WTC11 (cell line): ENCODE results near the gene NEURL4. TPM values are rescaled to one million over a fixed set of nuclear protein-coding genes. Genes with fewer than 3 reads are reported as not detected.

Source experiments
- ATAC-seq: fragments of 200-7000 bp; cut with Tn5 transposase; 2 replicates; pipeline ENCODE4 v1.10.0; 2021; ENCODE audit warnings: mild to moderate bottlenecking, moderate library complexity
- Bru-seq: library from RNA; stranded (reverse); fragments of 400-500 nt; gene quantifications from one replicate; lab custom pipeline; 2021; lab: Mats Ljungman, UMichigan
- CTCF ChIA-PET: fragments of 300-600 bp; sonication (Branson Sonifier 250); formaldehyde crosslinking; loops from one replicate; lab custom pipeline; 2021; ENCODE audit warnings: antibody characterized with exemption; lab: Charles Lee
- POLR2A ChIA-PET: fragments of 350-600 bp; sonication (Branson Sonifier 250); formaldehyde crosslinking; loops from one replicate; lab custom pipeline; 2021; ENCODE audit warnings: antibody characterized with exemption; lab: Charles Lee
- DNase-seq: peaks from one replicate; pipeline ENCODE4 v3.0.0; 2021; ENCODE audit warnings: low spot score
- H3K27ac Mint-ChIP-seq: 2 replicates; pipeline ENCODE4 v1.8.0; 2021; ENCODE audit warnings: mixed read lengths
- H3K27me3 Mint-ChIP-seq: 2 replicates; pipeline ENCODE4 v1.8.0; 2021; ENCODE audit warnings: low read depth, mild to moderate bottlenecking, moderate library complexity, mixed read lengths
- H3K36me3 Mint-ChIP-seq: 2 replicates; pipeline ENCODE4 v1.8.0; 2021; ENCODE audit warnings: mixed read lengths
- H3K4me1 Mint-ChIP-seq: 2 replicates; pipeline ENCODE4 v1.8.0; 2022; ENCODE audit warnings: mixed read lengths
- H3K4me3 Mint-ChIP-seq: 2 replicates; pipeline ENCODE4 v1.8.0; 2021; ENCODE audit warnings: mild to moderate bottlenecking, moderate library complexity, mixed read lengths
- H3K9me3 Mint-ChIP-seq: 2 replicates; pipeline ENCODE4 v1.8.0; 2021; ENCODE audit warnings: mixed read lengths
- CREB1 ChIP-seq: sonication (generic); formaldehyde crosslinking; IDR thresholded peaks from 2 replicates; pipeline ENCODE4 v1.8.0; 2023; ENCODE audit warnings: mild to moderate bottlenecking, missing genetic modification reagents
- FOXK1 ChIP-seq: sonication (generic); formaldehyde crosslinking; IDR thresholded peaks from 2 replicates; pipeline ENCODE4 v1.8.0; 2022; ENCODE audit warnings: mild to moderate bottlenecking, moderate library complexity, missing genetic modification reagents
- IRF2 ChIP-seq: sonication (generic); formaldehyde crosslinking; IDR thresholded peaks from 2 replicates; pipeline ENCODE4 v1.8.0; 2022; ENCODE audit warnings: low read depth, missing genetic modification reagents, borderline replicate concordance
- JAZF1 ChIP-seq: fragments of 250-450 bp; sonication (Bioruptor Pico); IDR thresholded peaks from 2 replicates; pipeline ENCODE4 v1.9.0; 2021; ENCODE audit warnings: moderate library complexity, mild to moderate bottlenecking, inconsistent platforms
- NFE2L1 ChIP-seq: sonication (generic); formaldehyde crosslinking; IDR thresholded peaks from 2 replicates; pipeline ENCODE4 v1.8.1; 2023; ENCODE audit warnings: missing genetic modification reagents
- NFYB ChIP-seq: sonication (generic); formaldehyde crosslinking; conservative IDR thresholded peaks from 2 replicates; pipeline ENCODE4 v1.8.0; 2022; ENCODE audit warnings: low read depth, missing genetic modification reagents
- NR2C2 ChIP-seq: sonication (generic); formaldehyde crosslinking; IDR thresholded peaks from 2 replicates; pipeline ENCODE4 v1.8.0; 2022; ENCODE audit warnings: mild to moderate bottlenecking, missing genetic modification reagents
- NR3C1 ChIP-seq: sonication (generic); formaldehyde crosslinking; conservative IDR thresholded peaks from 2 replicates; pipeline ENCODE4 v1.8.1; 2023; ENCODE audit warnings: low read depth, mild to moderate bottlenecking, missing genetic modification reagents
- SMAD3 ChIP-seq: sonication (generic); formaldehyde crosslinking; IDR thresholded peaks from 2 replicates; pipeline ENCODE4 v1.8.0; 2022; ENCODE audit warnings: missing genetic modification reagents, mild to moderate bottlenecking, borderline replicate concordance
- SP1 ChIP-seq: sonication (generic); formaldehyde crosslinking; conservative IDR thresholded peaks from 2 replicates; pipeline ENCODE4 v1.8.1; 2022; ENCODE audit warnings: missing genetic modification reagents
- TEAD4 ChIP-seq: sonication (generic); formaldehyde crosslinking; IDR thresholded peaks from 2 replicates; pipeline ENCODE4 v1.8.0; 2022; ENCODE audit warnings: mild to moderate bottlenecking, missing genetic modification reagents
- ZNF416 ChIP-seq: fragments of 250-450 bp; sonication (Bioruptor Pico); IDR thresholded peaks from 2 replicates; pipeline ENCODE4 v1.9.0; 2021; ENCODE audit warnings: mild to moderate bottlenecking, inconsistent platforms
- ZNF423 ChIP-seq: fragments of 250-450 bp; sonication (Bioruptor Pico); IDR thresholded peaks from 2 replicates; pipeline ENCODE4 v2.1.2; 2022; ENCODE audit warnings: mild to moderate bottlenecking, moderate library complexity
- long read RNA-seq, 3 experiments: library from RNA in 1 of 3; library from capped mRNA in 1 of 3; library from polyadenylated mRNA in 1 of 3; unstranded in 2 of 3; stranded (forward) in 1 of 3; transcript quantifications; one replicate each; pipeline ENCODE4 v2.0.0, GENCODE V29; 2021
- total RNA-seq: library from RNA; stranded (reverse); gene quantifications from 3 replicates; pipeline ENCODE4 v1.2.3, GENCODE V29; 2021
- TF ChIP-seq, protein P1 (sequence below): sonication (generic); formaldehyde crosslinking; IDR thresholded peaks from 2 replicates; pipeline ENCODE4 v1.8.1; 2022; ENCODE audit warnings: missing genetic modification reagents, borderline replicate concordance
- TF ChIP-seq, protein P2 (sequence below): sonication (generic); formaldehyde crosslinking; IDR thresholded peaks from 2 replicates; pipeline ENCODE4 v1.8.0; 2023; ENCODE audit warnings: missing genetic modification reagents, mild to moderate bottlenecking, borderline replicate concordance
- TF ChIP-seq, protein P3 (sequence below): fragments of 250-450 bp; sonication (Bioruptor Pico); IDR thresholded peaks from 2 replicates; pipeline ENCODE4 v1.9.0; 2021; ENCODE audit warnings: mild to moderate bottlenecking
- TF ChIP-seq, protein P4 (sequence below): sonication (generic); formaldehyde crosslinking; IDR thresholded peaks from 2 replicates; pipeline ENCODE4 v1.8.0; 2023; ENCODE audit warnings: missing genetic modification reagents
- TF ChIP-seq, protein P5 (sequence below): sonication (generic); formaldehyde crosslinking; IDR thresholded peaks from 2 replicates; pipeline ENCODE4 v1.8.1; 2023; ENCODE audit warnings: mild to moderate bottlenecking, missing genetic modification reagents
- TF ChIP-seq, protein P6 (sequence below): fragments of 250-450 bp; sonication (Bioruptor Pico); IDR thresholded peaks from 2 replicates; pipeline ENCODE4 v1.8.0; 2021; ENCODE audit warnings: mild to moderate bottlenecking

Gene NEURL4
- total RNA-seq (44.3 to 64.4 TPM (median 50.2 TPM) in 3 replicates), Bru-seq, nascent RNA (percentile 59 among the genes with signal in this experiment)
- long read RNA-seq, experiment 1, full-length matches to known transcripts = 17 of 71 reads
- long read RNA-seq, experiment 1, partial matches to known transcripts = 26 of 71 reads
- long read RNA-seq, experiment 1, other reads (novel, unspliced or antisense) = 28 of 71 reads
- long read RNA-seq, experiment 2, full-length matches to known transcripts = 3 of 33 reads
- long read RNA-seq, experiment 2, partial matches to known transcripts = 12 of 33 reads
- long read RNA-seq, experiment 2, other reads (novel, unspliced or antisense) = 18 of 33 reads
- long read RNA-seq, experiment 3, partial matches to known transcripts = 1 of 1 reads
- long read RNA-seq, experiment 3, other reads (novel, unspliced or antisense) = 0 of 1 reads

DNA sequence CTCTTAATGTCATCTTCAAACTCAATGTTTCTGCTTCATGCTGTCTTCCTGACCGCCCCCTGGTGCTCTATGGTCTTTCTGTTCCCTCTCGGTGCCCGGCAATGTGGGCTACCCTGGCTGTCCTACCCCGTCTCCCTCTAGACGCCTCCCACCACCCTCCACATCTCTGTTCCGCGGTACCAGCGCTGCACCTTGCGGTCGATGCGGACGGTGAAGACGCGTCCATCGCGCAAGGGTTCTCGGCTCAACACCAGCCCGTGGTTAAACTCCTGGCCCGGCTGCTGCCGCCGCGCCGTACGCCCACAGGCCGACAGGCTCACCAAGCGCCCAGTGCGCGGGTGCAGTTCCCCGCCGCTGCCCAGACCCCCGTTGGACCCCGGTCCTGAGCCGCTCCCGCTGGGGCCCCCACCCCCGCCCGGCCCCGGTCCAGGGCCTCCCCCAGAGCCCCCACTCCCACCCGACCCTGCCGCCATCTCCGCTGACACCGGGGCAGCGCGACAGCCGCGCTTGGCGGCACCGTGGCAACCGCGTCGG lies at the start of gene NEURL4:
Gene NEURL4, minus strand, starts transcription at position 496 of the 534 bp plus-strand sequence. Its CDS starts 23 bp downstream, at position 473.
- TF ChIP-seq NR2C2 (no peak), FOXK1 (CRISPR knock-in tag) (no peak), NR3C1 (CRISPR knock-in tag) (0 out of 2 replicates have a peak, but pooled peaks have one; percentile 11), SMAD3 (CRISPR knock-in tag) (0 out of 2 replicates have a peak, but pooled peaks have one; percentile 12), TEAD4 (CRISPR knock-in tag) (no peak), NFE2L1 (CRISPR knock-in tag) (no peak), ZNF416 (CRISPR knock-in tag) (no peak), NFYB (no peak), ZNF423 (no peak), JAZF1 (CRISPR knock-in tag) (no peak)
- TF ChIP-seq, protein P1, sequence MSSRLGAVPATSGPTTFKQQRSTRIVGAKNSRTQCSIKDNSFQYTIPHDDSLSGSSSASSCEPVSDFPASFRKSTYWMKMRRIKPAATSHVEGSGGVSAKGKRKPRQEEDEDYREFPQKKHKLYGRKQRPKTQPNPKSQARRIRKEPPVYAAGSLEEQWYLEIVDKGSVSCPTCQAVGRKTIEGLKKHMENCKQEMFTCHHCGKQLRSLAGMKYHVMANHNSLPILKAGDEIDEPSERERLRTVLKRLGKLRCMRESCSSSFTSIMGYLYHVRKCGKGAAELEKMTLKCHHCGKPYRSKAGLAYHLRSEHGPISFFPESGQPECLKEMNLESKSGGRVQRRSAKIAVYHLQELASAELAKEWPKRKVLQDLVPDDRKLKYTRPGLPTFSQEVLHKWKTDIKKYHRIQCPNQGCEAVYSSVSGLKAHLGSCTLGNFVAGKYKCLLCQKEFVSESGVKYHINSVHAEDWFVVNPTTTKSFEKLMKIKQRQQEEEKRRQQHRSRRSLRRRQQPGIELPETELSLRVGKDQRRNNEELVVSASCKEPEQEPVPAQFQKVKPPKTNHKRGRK = no peak
- TF ChIP-seq, protein P2, sequence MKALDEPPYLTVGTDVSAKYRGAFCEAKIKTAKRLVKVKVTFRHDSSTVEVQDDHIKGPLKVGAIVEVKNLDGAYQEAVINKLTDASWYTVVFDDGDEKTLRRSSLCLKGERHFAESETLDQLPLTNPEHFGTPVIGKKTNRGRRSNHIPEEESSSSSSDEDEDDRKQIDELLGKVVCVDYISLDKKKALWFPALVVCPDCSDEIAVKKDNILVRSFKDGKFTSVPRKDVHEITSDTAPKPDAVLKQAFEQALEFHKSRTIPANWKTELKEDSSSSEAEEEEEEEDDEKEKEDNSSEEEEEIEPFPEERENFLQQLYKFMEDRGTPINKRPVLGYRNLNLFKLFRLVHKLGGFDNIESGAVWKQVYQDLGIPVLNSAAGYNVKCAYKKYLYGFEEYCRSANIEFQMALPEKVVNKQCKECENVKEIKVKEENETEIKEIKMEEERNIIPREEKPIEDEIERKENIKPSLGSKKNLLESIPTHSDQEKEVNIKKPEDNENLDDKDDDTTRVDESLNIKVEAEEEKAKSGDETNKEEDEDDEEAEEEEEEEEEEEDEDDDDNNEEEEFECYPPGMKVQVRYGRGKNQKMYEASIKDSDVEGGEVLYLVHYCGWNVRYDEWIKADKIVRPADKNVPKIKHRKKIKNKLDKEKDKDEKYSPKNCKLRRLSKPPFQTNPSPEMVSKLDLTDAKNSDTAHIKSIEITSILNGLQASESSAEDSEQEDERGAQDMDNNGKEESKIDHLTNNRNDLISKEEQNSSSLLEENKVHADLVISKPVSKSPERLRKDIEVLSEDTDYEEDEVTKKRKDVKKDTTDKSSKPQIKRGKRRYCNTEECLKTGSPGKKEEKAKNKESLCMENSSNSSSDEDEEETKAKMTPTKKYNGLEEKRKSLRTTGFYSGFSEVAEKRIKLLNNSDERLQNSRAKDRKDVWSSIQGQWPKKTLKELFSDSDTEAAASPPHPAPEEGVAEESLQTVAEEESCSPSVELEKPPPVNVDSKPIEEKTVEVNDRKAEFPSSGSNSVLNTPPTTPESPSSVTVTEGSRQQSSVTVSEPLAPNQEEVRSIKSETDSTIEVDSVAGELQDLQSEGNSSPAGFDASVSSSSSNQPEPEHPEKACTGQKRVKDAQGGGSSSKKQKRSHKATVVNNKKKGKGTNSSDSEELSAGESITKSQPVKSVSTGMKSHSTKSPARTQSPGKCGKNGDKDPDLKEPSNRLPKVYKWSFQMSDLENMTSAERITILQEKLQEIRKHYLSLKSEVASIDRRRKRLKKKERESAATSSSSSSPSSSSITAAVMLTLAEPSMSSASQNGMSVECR (CRISPR knock-in tag) = no peak
- TF ChIP-seq, protein P3, sequence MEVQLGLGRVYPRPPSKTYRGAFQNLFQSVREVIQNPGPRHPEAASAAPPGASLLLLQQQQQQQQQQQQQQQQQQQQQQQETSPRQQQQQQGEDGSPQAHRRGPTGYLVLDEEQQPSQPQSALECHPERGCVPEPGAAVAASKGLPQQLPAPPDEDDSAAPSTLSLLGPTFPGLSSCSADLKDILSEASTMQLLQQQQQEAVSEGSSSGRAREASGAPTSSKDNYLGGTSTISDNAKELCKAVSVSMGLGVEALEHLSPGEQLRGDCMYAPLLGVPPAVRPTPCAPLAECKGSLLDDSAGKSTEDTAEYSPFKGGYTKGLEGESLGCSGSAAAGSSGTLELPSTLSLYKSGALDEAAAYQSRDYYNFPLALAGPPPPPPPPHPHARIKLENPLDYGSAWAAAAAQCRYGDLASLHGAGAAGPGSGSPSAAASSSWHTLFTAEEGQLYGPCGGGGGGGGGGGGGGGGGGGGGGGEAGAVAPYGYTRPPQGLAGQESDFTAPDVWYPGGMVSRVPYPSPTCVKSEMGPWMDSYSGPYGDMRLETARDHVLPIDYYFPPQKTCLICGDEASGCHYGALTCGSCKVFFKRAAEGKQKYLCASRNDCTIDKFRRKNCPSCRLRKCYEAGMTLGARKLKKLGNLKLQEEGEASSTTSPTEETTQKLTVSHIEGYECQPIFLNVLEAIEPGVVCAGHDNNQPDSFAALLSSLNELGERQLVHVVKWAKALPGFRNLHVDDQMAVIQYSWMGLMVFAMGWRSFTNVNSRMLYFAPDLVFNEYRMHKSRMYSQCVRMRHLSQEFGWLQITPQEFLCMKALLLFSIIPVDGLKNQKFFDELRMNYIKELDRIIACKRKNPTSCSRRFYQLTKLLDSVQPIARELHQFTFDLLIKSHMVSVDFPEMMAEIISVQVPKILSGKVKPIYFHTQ (CRISPR knock-in tag) = no peak
- TF ChIP-seq, protein P4, sequence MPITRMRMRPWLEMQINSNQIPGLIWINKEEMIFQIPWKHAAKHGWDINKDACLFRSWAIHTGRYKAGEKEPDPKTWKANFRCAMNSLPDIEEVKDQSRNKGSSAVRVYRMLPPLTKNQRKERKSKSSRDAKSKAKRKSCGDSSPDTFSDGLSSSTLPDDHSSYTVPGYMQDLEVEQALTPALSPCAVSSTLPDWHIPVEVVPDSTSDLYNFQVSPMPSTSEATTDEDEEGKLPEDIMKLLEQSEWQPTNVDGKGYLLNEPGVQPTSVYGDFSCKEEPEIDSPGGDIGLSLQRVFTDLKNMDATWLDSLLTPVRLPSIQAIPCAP (CRISPR knock-in tag) = no peak
- TF ChIP-seq, all 79 proteins: peak for 2
- DNase-seq (peak; percentile 38), ATAC-seq (peak; percentile 2)
- CTCF ChIA-PET = interaction anchor here (0.6 to 2.2 kb wide), 23 partner anchors 14 to 590 kb away, joined by 3 to 27 read pairs (median 5); partner anchors contain the start of genes GABARAP, GPS2, PLSCR3 and SLC2A4
- Mint-ChIP-seq H3K4me3 (peak within 1 kb of the TSS; percentile 93), H3K27ac (peak within 1 kb of the TSS; percentile 100), H3K27me3 (no peaks in the 10 kb centered on the region), H3K36me3 (peaks cover 12% of the 10 kb centered on the region), H3K9me3 (no peaks in the 10 kb centered on the region), H3K4me1 (peaks cover 24% of the 10 kb centered on the region)
- POLR2A ChIA-PET = interaction anchor here (0.8 to 2.0 kb wide), 14 partner anchors 8 to 358 kb away, joined by 3 to 21 read pairs (median 4); partner anchors contain the start of genes GPS2, MPDU1, PHF23 and TMEM102

DNA sequence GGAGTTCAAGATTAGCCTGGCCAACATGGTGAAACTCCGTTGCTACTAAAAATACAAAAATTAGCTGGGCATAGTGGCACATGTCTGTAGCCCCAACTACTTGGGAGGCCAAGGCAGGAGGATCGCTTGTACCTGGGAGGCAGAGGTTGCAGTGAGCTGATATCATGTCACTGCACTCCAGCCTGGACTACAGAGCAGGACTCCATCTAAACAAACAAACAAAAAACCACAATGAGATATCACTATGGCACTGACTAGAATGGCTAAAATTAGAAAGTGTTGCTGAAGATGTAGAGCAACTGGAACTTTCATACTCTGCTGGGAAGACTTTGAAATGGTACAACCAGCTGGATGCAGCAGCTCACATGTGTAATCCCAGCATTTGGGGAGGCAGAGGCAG lies 45.2 kb upstream of the NEURL4 start:
- no peaks in the 10 kb centered on the region; the same call in 1 of the 2 replicates for H3K36me3 Mint-ChIP-seq
- ChIA-PET CTCF (no interaction called here), POLR2A (no interaction called here)
- peaks cover 5% of the 10 kb centered on the region for H3K9me3 Mint-ChIP-seq
- H3K4me1 Mint-ChIP-seq = peaks cover 5% of the 10 kb centered on the region
- H3K4me3 Mint-ChIP-seq = no peak overlapping the region
- H3K27ac Mint-ChIP-seq = no peak overlapping the region
- no peak for DNase-seq
- ATAC-seq = no peak
- peaks cover 13% of the 10 kb centered on the region for H3K27me3 Mint-ChIP-seq
- TF ChIP-seq, protein P4 (CRISPR knock-in tag) = no peak
- TF ChIP-seq, protein P5, sequence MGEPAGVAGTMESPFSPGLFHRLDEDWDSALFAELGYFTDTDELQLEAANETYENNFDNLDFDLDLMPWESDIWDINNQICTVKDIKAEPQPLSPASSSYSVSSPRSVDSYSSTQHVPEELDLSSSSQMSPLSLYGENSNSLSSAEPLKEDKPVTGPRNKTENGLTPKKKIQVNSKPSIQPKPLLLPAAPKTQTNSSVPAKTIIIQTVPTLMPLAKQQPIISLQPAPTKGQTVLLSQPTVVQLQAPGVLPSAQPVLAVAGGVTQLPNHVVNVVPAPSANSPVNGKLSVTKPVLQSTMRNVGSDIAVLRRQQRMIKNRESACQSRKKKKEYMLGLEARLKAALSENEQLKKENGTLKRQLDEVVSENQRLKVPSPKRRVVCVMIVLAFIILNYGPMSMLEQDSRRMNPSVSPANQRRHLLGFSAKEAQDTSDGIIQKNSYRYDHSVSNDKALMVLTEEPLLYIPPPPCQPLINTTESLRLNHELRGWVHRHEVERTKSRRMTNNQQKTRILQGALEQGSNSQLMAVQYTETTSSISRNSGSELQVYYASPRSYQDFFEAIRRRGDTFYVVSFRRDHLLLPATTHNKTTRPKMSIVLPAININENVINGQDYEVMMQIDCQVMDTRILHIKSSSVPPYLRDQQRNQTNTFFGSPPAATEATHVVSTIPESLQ (CRISPR knock-in tag) = no peak
- TF ChIP-seq ZNF416 (CRISPR knock-in tag) (no peak), CREB1 (no peak), IRF2 (CRISPR knock-in tag) (no peak), SP1 (CRISPR knock-in tag) (no peak), ZNF423 (no peak)
- TF ChIP-seq, protein P6, sequence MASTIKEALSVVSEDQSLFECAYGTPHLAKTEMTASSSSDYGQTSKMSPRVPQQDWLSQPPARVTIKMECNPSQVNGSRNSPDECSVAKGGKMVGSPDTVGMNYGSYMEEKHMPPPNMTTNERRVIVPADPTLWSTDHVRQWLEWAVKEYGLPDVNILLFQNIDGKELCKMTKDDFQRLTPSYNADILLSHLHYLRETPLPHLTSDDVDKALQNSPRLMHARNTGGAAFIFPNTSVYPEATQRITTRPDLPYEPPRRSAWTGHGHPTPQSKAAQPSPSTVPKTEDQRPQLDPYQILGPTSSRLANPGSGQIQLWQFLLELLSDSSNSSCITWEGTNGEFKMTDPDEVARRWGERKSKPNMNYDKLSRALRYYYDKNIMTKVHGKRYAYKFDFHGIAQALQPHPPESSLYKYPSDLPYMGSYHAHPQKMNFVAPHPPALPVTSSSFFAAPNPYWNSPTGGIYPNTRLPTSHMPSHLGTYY (CRISPR knock-in tag) = no peak
